ENCODE data around the gene HMOX2. TPM values are rescaled to one million over a fixed set of nuclear protein-coding genes. Genes with fewer than 3 reads are reported as not detected.

The HMOX2 gene
- total RNA-seq, 1 experiment from 2014 or later, result 55.1 TPM

DNA sequence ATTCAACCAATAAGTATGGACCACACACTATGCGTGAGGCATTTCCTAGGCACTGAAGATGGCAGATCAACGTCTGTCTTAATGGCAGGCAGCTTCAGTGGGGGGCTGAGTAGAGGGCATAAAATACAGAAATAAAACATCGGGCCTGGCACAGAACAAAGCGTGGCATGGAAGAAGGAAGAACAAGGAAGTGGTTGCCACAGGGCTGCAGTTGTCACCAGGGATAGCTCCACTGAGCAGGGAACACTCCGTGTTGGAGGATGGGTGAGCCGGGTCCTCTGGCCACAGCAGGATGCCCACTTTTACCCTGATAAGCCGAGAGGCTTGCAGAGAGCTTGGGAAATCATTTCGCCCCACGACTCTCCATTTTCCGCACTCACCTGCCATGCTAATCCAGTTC lies 56.0 kb downstream of the HMOX2 start:
- Histone ChIP-seq H3K9ac (ENCODE audit: low read length) (no peak overlapping the region), H2AFZ (ENCODE audit: low read depth, low read length, poor library complexity, severe bottlenecking) (no peak overlapping the region), H4K20me1 (ENCODE audit: insufficient read depth) (no peaks in the 10 kb centered on the region), H3K27ac (ENCODE audit: low read depth, low read length) (no peak overlapping the region), H3K4me1 (ENCODE audit: control insufficient read depth in 1 of 2, insufficient read depth in 2 of 2, low read length in 2 of 2) (no peaks in the 10 kb centered on the region), H3K4me2 (ENCODE audit: low read length) (no peak overlapping the region), H3K36me3 (ENCODE audit: control insufficient read depth in 1 of 2, insufficient read depth in 2 of 2, low read length in 2 of 2) (no peaks in the 10 kb centered on the region), H3K27me3 (ENCODE audit: insufficient read depth, low read length) (no peaks in the 10 kb centered on the region), H3K4me3 (replicated peaks in 1 of 2; ENCODE audit: low read depth in 1 of 2, low read length in 2 of 2) (no peak overlapping the region), H3K9me3 (ENCODE audit: control insufficient read depth in 1 of 2, insufficient read depth in 1 of 2, low read depth in 1 of 2, low read length in 2 of 2) (no peaks in the 10 kb centered on the region), H3K79me2 (ENCODE audit: insufficient read depth, low read length) (no peaks in the 10 kb centered on the region), H3K9me2 (ENCODE audit: insufficient read depth) (no peaks in the 10 kb centered on the region)
- TF ChIP-seq CEBPB (IDR thresholded peaks at IDR 0.05; ENCODE audit: low read depth) (no peak), FOSL1 (IDR thresholded peaks at IDR 0.05; ENCODE audit: low read depth) (no peak), EGR1 (IDR thresholded peaks at IDR 0.05; ENCODE audit: low read depth) (no peak), POLR2AphosphoS5 (IDR thresholded peaks at IDR 0.05; ENCODE audit: low read depth, low read length) (no peak), SIN3A (IDR thresholded peaks at IDR 0.05; ENCODE audit: low read depth) (no peak), ELF1 (IDR thresholded peaks at IDR 0.05; ENCODE audit: borderline replicate concordance, low read depth) (no peak), YY1 (IDR thresholded peaks at IDR 0.05; ENCODE audit: extremely low read depth, insufficient replicate concordance, low read depth, low read length) (no peak), EZH2 (IDR thresholded peaks at IDR 0.05) (no peak)
- TF ChIP-seq, protein P1, sequence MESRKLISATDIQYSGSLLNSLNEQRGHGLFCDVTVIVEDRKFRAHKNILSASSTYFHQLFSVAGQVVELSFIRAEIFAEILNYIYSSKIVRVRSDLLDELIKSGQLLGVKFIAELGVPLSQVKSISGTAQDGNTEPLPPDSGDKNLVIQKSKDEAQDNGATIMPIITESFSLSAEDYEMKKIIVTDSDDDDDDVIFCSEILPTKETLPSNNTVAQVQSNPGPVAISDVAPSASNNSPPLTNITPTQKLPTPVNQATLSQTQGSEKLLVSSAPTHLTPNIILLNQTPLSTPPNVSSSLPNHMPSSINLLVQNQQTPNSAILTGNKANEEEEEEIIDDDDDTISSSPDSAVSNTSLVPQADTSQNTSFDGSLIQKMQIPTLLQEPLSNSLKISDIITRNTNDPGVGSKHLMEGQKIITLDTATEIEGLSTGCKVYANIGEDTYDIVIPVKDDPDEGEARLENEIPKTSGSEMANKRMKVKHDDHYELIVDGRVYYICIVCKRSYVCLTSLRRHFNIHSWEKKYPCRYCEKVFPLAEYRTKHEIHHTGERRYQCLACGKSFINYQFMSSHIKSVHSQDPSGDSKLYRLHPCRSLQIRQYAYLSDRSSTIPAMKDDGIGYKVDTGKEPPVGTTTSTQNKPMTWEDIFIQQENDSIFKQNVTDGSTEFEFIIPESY (IDR thresholded peaks at IDR 0.05; ENCODE audit: extremely low read depth, insufficient replicate concordance, low read length), result no peak
- TF ChIP-seq, protein P2, sequence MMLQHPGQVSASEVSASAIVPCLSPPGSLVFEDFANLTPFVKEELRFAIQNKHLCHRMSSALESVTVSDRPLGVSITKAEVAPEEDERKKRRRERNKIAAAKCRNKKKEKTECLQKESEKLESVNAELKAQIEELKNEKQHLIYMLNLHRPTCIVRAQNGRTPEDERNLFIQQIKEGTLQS (IDR thresholded peaks at IDR 0.05), result no peak
- BruUV-seq (replicated peaks), result no TSS peak
- DNase-seq (ENCODE audit: low read depth, low spot score) (no peak), ATAC-seq (no peak)
- ChIA-PET RAD21 (ENCODE audit: low non-redundant PET in 1 of 2, low total read pairs in 2 of 2, uncharacterized antibody in 2 of 2, unreplicated experiment in 2 of 2) (no interaction called here), CTCF (no interaction called here), POLR2A (no interaction called here)
- intact Hi-C loops (cut with micrococcal nuclease), result no loop called here

Data from HCT116 (cell line).